GM12872 (cell line): ENCODE data around the gene SLC22A24.

ENCODE experiments used
- TF ChIP-seq, protein P1 (sequence below): IDR thresholded peaks from 3 replicates; pipeline ENCODE4 v1.5.1; 2011; ENCODE audit warnings: low read depth, mild to moderate bottlenecking, low read length, moderate library complexity; ENCODE audit not compliant: insufficient read depth

SLC22A24 gene

GRCh38 chr11:63142459-63142858 is 1.6 kb downstream of the SLC22A24 start:
- TF ChIP-seq, protein P1, sequence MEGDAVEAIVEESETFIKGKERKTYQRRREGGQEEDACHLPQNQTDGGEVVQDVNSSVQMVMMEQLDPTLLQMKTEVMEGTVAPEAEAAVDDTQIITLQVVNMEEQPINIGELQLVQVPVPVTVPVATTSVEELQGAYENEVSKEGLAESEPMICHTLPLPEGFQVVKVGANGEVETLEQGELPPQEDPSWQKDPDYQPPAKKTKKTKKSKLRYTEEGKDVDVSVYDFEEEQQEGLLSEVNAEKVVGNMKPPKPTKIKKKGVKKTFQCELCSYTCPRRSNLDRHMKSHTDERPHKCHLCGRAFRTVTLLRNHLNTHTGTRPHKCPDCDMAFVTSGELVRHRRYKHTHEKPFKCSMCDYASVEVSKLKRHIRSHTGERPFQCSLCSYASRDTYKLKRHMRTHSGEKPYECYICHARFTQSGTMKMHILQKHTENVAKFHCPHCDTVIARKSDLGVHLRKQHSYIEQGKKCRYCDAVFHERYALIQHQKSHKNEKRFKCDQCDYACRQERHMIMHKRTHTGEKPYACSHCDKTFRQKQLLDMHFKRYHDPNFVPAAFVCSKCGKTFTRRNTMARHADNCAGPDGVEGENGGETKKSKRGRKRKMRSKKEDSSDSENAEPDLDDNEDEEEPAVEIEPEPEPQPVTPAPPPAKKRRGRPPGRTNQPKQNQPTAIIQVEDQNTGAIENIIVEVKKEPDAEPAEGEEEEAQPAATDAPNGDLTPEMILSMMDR: no peak

DNA sequence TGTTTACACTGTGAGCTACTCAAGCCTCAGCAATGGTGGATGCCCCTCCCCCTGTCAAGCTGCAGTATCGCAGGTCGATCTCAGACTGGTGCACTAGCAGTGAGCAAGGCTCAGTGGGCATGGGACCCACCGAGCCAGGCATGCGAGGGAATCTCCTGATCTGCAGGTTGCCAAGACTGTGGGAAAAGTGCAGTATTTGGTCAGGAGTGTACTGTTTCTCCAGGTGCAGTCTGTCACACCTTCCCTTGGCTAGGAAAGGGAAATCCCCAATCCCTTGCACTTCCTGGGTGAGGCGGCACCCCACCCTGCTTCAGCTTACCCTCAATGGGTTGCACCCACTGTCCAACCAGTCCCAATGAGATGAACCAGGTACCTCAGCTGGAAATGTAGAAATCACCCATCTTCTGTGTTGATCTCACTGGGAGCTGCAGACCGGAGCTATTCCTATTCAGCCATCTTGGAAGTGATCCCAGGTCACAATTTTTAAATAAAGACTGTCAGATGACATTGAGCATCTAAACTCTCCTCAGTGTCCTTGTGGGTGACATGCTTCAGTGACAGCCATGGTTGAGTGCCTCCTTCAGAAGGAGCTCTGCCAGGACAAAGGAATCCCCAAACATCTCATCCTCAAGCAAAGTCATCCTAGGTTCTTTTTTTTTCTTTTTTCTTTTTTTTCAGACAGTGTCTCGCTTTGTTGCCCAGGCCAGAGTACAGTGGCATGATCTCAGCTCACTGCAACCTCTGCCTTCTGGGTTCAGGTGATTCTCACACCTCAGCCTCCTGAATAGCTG is 10.8 kb downstream of the SLC22A24 start:
- TF ChIP-seq, protein P1: no peak

DNA sequence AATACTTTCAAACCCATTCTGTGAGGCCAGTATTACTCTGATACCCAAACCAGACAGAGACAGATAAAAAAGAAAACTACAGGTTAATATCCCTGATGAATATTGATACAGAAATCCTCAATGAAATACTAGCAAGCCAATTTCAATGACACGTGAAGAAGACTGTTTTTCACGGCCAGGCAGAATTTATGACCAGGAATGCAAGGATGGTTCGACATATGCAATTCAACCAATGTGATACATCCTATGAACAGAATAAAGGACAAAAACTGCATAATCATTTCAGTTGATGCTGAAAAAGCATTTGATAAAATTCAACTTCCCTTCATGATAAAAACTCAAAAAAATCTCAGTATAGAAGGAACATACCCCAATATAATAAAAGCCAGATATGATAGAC is 44.5 kb downstream of the SLC22A24 start:
- TF ChIP-seq, protein P1: no peak

DNA sequence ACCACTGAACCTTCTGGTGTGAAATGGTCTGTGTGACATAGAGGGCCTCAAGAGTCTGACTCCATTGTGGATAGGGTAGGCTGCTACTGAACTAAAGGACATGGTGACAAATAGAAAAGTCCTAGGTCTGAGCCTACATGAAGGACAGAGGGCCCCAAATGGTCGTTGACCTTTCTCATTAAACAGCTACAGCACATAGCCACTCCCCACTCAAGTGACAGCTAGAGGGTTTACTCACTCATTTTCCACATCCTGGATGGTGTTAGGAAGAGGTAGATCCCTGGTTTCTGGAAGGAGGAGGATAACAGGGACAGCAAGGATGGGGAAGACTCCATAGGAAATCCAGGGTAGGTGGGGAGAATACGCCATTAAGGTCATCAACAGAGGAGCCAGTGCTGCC is 63.3 kb downstream of the SLC22A24 start:
- TF ChIP-seq, protein P1: no peak

- TF ChIP-seq, protein P1: no peak
Measured at GRCh38 chr11:63042596-63042995, 101.4 kb downstream of the SLC22A24 start.

- TF ChIP-seq, protein P1: no peak
Measured at GRCh38 chr11:63032457-63032856, 111.6 kb downstream of the SLC22A24 start.
